Right lobe of liver (tissue), 4 donors: Measurements from ENCODE around the gene ANLN.

Source experiments
- CTCF ChIP-seq, 4 donors: fragments of 200-600 bp in 3 of 4; fragments of 450-650 bp in 1 of 4; IDR thresholded peaks; one replicate each; pipeline versions ENCODE4 v1.5.1 to v1.8.0; 2016 to 2022; ENCODE audit warnings: antibody characterized with exemption in 4 of 4, mild to moderate bottlenecking in 2 of 4
- POLR2A ChIP-seq: fragments of 450-650 bp; IDR thresholded peaks from one replicate; pipeline ENCODE4 v1.6.1; 2017; ENCODE audit warnings: antibody characterized with exemption, mild to moderate bottlenecking
- donor health status: DM: no; HTN: no; CAD: no.
- donor health status: DM: no; HTN: no; CAD: no.
- donor health status: DM: no; HTN: yes; CAD: no.

DNA sequence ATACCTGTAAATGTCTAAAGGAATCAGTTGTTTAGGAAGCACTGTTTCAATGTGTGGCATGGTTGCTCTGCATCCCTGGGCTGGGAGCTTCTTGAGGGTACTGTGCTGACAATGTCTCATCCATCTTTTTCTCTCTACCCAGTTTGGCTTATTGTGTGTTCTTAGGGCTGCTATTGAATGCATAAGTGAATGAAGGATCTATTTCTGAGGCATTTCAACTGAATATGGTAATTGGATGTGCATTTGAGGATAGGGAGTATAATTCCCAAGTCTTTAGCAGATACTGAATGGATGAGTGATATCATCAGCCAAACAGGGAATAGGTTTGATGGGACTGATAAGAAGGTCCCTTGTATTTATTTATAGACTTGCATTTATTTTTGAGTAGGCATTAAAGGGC lies 64.1 kb downstream of the ANLN start:
- TF ChIP-seq CTCF (IDR thresholded peaks at IDR 0.05): no peak
- TF ChIP-seq POLR2A: no peak
